Stimulated activated CD4-positive, alpha-beta T cell treated with anti-CD3 and anti-CD28 coated beads, Interleukin-15, amount 100 ng/mL, for 48 hours (primary cell): ENCODE measurements around the gene TDRD12.
A peak's percentile ranks its signal among the peaks of the same experiment; 100 is the strongest.
"Not testable (repeated sequence)": the region's sequence is repeated elsewhere in the genome, so short reads cannot be mapped to it uniquely, and the experiment has no call there.

Experiments used
- DNase-seq, 2 donors: peaks; one replicate each; pipeline ENCODE4 v3.0.0-alpha.2; 2020; ENCODE audit warnings: low read depth in 2 of 2

The TDRD12 gene

DNA sequence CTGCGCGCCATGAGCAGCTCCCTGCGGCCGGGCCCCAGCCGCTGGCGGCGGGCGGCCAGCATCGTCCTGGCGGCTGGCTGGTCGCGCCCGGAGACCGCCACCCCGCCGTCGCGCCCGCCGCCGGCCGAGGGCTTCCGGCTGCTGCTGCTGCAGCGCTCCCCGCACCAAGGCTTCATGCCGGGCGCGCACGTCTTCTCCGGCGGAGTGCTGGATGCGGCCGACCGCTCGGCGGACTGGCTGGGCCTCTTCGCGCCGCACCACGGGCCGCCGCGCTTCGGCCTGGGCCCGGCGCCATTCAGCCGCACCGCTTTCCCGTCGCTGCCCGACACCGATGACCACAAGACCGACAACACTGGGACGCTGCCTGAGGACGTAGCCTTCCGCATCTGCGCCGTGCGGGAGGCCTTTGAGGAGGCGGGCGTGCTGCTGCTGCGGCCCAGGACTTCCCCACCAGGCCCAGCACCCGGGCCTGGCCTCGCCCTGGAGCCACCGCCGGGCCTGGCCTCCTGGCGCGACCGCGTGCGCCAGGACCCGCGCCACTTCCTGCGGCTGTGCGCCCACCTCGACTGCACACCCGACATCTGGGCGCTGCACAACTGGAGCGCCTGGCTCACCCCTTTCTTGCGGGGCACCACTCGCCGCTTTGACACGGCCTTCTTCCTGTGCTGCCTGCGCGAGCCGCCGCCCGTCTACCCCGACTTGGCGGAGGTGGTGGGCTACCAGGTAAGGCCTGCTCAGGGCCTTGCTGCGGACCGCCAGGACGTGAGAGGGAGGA lies 27.4 kb upstream of the TDRD12 start:
- DNase-seq, result peak in 1 of 2 donors; percentile 32

- no peak for DNase-seq
These were observed 26.9 kb upstream of the TDRD12 start for GRCh38 chr19:32692727-32693061.

- DNase-seq, result peak in 1 of 2 donors; percentile 39
These were observed 26.1 kb upstream of the TDRD12 start for GRCh38 chr19:32693151-32694108.

GRCh38 chr19:32694316-32694715 lies 25.3 kb upstream of the TDRD12 start:
- not testable (repeated sequence) for DNase-seq

DNA sequence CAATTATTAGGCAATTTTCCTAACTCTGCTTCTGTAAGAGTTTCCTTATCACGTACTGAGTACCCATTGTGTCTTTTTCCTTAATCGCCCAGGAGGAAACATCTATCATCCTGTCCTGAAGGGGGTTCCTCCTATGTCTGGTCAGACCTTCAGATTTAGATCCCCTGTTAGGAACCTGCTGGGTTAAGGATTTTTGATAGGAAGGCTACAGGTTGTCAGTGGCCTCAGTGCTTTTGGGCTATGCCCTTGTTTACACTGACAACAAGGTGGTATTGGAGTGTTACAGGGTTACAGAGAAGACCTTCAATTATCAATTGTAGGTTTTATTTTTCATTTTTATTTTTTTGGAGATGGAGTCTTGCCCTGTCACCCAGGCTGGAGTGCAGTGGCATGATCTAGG lies 24.7 kb upstream of the TDRD12 start:
- not testable (repeated sequence) for DNase-seq

DNA sequence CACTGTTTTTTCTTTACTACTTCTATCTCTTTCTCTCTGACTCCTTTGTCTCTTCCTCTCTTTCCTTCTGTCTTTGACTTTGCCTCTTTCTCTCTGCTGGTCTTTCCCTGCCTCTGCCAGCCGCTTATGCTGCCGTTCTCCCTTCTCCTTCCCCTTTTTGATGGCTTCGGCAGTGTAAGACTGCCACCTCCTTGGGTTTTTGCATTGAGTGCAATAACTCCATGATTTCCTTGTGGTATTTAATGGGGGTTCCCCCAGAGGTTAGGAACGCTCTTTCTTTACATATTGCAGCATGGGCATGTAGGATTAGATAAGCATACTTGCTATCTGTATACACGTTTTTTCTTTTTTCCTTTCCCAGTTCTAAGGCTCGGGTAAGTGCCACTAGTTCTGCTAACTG lies 24.1 kb upstream of the TDRD12 start:
- DNase-seq, result not testable (repeated sequence)

DNA sequence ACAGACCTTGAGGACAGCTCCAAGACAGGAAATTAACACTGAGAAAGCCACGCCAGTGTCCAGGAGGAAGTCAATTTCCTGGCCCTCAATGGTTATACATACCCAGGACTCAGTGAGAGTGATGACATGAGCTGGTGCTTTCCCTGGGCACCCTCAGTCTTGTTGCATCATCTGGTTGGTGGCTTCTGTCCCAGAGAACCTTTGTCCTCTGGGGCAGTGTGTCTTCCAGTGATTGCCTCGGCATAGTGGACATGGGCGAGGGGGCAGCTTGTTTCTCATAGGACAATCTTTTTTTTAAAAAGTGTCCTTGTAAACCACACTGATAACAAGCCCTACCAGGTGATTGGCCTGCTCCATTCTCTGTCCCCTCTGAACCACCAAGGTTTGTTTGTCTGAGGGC lies 22.8 kb upstream of the TDRD12 start:
- not testable (repeated sequence) for DNase-seq

DNA sequence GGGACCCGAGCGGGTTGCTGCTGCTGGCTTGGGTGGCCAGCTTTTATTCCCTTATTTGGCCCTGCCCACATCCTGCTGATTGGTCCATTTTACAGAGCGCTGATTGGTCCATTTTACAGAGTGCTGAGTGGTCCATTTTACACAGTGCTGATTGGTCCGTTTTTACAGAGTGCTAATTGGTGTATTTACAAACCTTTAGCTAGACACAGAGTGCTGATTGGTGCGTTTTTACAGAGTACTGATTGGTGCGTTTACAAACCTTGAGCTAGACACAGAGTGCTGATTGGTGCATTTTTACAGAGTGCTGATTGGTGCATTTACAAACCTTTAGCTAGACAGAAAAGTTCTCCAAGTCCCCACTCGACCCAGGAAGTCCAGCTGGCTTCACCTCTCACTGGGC lies 19.4 kb upstream of the TDRD12 start:
- DNase-seq, result not testable (repeated sequence)

DNA sequence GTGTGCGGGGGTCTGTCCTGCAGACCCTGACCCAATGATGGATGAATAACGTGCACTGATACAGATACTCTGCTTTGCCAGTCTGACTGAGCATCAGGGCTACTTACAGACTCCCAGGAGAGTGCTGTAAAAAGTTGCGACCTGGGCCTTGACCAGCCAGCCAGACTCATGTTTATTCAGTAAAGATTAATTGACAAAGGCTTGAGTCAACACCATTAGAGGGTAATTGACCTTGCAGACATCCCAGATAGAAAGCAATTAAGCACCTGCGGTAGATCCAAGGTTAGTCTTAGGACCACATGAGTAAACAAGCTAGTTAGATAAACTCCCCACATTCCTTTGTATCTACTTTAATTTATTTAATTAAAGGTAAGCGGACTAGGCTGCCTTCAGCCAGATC lies 17.6 kb upstream of the TDRD12 start:
- DNase-seq, result no peak

- not testable (repeated sequence) for DNase-seq
These were observed 15.6 kb upstream of the TDRD12 start for GRCh38 chr19:32704006-32704405.

DNA sequence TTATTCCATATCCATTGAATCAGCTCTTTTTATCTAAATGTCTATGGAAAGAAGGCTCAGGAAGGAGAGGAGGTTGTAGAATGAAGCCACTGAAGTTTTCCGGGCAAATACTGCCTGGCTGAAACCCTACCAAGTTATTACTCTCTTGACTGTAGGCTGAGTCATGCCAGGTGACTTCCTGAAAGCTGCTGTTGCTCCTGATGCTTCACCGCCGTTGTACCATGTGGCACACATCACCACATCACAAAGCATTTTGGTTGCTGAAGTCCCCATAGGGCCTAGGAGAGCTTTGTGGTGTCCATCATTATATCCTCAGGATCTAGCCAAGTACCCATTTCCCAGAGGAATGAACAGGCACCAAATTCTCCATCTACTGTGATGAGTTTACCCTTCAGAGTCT lies 11.1 kb upstream of the TDRD12 start:
- peak; percentile 23 to 25 for DNase-seq

- no peak for DNase-seq
These were observed 10.5 kb upstream of the TDRD12 start for GRCh38 chr19:32709032-32709431.

DNA sequence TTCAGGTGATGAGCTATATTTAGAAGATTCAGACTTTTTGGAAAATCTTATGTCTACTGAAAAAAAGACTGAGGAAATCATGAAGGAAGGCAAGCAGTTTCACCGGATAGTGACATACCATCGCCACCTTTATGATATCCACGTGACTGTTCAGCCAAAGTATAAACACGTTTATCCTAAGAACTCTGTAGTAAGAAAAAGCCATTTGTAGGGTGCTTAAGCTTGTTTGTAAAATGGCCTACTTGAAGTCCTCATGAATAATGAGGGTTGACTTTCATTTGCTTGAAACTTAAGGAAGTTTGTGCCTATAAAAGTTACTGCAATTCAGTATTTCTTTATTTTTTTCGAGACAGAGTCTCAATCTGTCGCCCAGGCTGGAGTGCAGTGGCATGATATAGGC lies 7.8 kb upstream of the TDRD12 start:
- no peak for DNase-seq

- DNase-seq, result not testable (repeated sequence)
These were observed 3.4 kb upstream of the TDRD12 start for GRCh38 chr19:32716203-32716602.

DNA sequence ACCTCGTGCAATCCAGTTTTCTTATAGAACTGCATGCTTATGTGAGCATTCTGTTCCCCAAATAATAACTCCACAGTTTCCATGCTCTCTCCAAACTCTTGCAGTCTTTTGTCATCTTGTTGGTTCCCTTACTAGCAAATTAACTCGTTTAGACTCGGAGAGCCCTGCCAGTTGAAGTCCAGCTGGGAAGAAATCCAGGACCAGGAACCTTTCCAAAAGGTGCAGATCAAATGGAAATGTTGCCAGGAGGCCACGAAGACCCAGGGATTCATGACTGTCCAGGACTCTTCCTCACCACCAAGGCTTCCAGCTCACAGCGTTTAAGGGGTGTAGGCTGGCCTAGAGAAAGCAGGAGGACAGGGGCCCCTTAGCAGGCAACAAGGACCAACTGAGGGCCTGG lies 2.1 kb upstream of the TDRD12 start:
- DNase-seq, result no peak

GRCh38 chr19:32718286-32718685 lies 1.3 kb upstream of the TDRD12 start:
- DNase-seq, result no peak

DNA sequence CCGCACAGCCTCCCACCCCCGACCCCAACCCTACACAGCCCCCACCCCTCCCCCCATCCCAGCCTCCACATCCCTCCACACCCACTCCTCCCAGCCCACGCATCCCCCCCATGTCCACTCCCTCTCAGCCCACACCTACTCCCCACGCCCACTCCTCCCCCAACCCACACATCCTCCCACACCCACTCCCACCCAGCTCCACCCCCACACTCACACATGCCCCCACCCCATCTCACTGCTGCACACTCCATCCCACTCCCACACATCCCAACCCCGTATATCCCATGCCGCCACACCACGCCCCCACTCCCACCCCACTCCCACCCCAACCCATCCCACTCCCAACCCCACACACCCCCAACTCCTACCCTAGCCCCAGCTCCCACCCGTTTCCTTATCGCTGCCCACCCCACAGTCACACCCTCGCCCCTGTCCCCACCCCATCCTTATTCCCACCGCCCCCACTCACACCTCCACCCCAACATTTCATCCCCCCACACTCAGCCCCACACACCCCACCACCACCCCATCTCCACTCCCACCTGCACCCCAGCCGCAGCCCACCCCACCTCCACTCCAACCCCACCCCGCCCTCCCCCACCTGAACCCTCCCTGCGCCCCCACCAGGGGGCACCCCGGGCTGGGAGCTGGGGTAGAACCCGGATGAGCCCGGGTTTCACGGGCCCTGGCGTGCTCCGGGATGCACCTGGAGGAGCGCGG lies 809 bp downstream of the TDRD12 start:
- DNase-seq, result no peak

GRCh38 chr19:32720936-32721250 lies 1.3 kb downstream of the TDRD12 start:
- no peak for DNase-seq

GRCh38 chr19:32735936-32736335 lies 16.4 kb downstream of the TDRD12 start:
- DNase-seq, result no peak

DNA sequence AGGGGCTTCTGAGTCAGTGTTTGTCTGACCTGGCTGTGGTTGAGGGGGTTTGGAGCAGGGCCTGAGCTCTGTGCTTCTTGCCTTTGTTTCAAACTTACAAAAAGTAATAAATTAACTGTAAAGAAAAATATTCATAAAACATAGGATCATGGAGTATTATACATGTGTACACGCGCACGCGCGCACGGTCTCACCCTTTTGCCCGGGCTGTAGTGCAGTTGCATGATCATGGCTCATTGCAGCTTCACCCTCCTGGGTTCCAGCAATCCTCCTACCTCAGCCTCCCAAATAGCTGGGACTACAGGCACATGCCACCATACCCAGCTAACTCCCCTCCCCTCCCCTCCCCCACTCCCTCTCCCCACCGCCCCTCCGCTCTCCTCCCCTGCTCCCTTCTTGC lies 23.5 kb downstream of the TDRD12 start:
- no peak for DNase-seq

DNA sequence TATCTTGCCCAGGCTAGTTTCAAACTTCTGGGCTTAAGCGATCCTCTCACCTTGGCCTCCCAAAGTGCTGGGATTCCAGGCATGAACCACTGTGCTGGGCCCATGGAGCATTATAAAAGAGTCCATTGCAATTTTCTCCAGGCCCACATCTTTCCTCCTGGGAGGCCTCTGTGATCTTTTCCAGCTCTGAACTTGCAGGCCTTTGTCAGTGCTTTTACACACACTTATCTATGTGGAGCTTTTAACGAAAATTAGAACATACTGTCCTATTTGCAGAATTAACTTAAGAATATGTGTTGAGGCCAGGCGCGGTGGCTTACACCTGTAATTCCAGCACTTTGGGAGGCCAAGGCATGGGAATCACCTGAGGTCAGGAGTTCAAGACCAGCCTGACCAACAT lies 23.9 kb downstream of the TDRD12 start:
- no peak for DNase-seq

DNA sequence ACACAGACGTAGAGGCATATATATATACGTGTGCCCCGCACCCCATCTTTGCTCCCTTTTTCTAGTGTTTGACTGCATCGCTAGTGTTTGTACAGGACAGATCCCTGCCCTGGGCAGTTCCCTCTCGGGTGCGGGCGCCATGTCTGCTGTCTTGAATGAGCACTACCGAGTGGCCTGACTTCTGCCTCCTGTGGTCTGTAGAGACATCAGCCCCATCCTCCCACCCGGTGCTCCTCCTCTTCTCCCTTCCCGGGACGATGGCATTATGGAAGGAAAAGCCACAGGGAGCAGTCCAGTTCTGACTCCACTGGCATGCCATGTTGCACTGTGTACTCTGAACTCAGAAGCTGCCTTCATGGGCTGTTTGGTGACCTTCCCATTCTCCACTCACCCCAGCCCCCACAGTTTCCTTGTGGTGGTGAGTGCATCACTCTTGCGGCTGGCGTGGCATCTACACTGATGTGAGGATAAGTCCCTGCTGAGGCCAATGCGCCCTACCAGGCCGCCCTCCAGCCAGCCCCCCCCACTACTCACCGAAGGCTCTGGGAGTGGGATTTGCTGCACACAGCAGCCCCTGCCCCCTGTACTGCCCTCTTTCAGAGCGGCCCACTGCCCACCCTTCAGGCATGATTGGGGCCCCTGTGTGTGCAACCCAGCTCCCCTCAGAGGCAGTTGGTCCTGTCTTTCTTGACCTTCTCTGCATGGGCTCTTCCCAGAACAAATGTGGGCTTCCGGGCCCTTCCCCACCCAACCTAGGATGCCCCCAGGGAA lies 25.2 kb downstream of the TDRD12 start:
- DNase-seq, result no peak
